Fibroblast of mammary gland (primary cell): Measurements from ENCODE around the gene GARS1.

Source experiments
- DNase-seq: peaks from one replicate; pipeline ENCODE4 v3.0.0-alpha.2; 2010; ENCODE audit warnings: low read depth
- H3K4me3 ChIP-seq: 2 replicates; pipeline ENCODE4 v1.5.1; 2011; ENCODE audit warnings: low read depth, mild to moderate bottlenecking, low read length, moderate library complexity; ENCODE audit not compliant: control insufficient read depth
- CTCF ChIP-seq: conservative IDR thresholded peaks from 2 replicates; pipeline ENCODE4 v1.5.1; 2011; ENCODE audit warnings: low read depth, low read length, inconsistent platforms; ENCODE audit not compliant: control insufficient read depth, insufficient read depth

Gene GARS1

GRCh38 chr7:30679664-30680063 lies 85.0 kb downstream of the GARS1 start:
- no peak overlapping the region for H3K4me3 ChIP-seq
- DNase-seq, result no peak
- TF ChIP-seq CTCF, result no peak

GRCh38 chr7:30681331-30681797 lies 86.7 kb downstream of the GARS1 start:
- no peak for DNase-seq
- TF ChIP-seq CTCF, result no peak
- H3K4me3 ChIP-seq, result no peak overlapping the region

GRCh38 chr7:30681815-30682211 lies 87.1 kb downstream of the GARS1 start:
- DNase-seq, result no peak
- no peak overlapping the region for H3K4me3 ChIP-seq
- no peak for TF ChIP-seq CTCF

- H3K4me3 ChIP-seq, result no peak within 1 kb of the TSS
- DNase-seq, result no peak
- no peak for TF ChIP-seq CTCF
Measured at GRCh38 chr7:30682212-30683083, 87.8 kb downstream of the GARS1 start, which contains the start of gene CRHR2. Gene CRHR2 (minus strand): TSS chr7:30682456. CDS start chr7:30682280, 176 bp downstream.

GRCh38 chr7:30683306-30683705 lies 88.6 kb downstream of the GARS1 start:
- no peak for TF ChIP-seq CTCF
- no peak overlapping the region for H3K4me3 ChIP-seq
- no peak for DNase-seq
